ENCODE results near the gene HHLA2.

The HHLA2 gene

GRCh38 chr3:108345492-108346205, 49.3 kb downstream of the HHLA2 start:
- in situ Hi-C loops (cut with HindIII; ENCODE audit: low sequenced_read_pairs): no loop called here
- H3K4me3 ChIP-seq (ENCODE audit: low read depth, low read length): no peak overlapping the region
- no peak for TF ChIP-seq CTCF (IDR thresholded peaks at IDR 0.05; ENCODE audit: low read depth, low read length, missing control alignments)
- DNase-seq (ENCODE audit: low read depth): no peak

GRCh38 chr3:108346301-108347227, 50.2 kb downstream of the HHLA2 start:
- peak; percentile 4 for DNase-seq (ENCODE audit: low read depth)
- no peak overlapping the region for H3K4me3 ChIP-seq (ENCODE audit: low read depth, low read length)
- in situ Hi-C loops (cut with HindIII; ENCODE audit: low sequenced_read_pairs): no loop called here
- no peak for TF ChIP-seq CTCF (IDR thresholded peaks at IDR 0.05; ENCODE audit: low read depth, low read length, missing control alignments)

DNA sequence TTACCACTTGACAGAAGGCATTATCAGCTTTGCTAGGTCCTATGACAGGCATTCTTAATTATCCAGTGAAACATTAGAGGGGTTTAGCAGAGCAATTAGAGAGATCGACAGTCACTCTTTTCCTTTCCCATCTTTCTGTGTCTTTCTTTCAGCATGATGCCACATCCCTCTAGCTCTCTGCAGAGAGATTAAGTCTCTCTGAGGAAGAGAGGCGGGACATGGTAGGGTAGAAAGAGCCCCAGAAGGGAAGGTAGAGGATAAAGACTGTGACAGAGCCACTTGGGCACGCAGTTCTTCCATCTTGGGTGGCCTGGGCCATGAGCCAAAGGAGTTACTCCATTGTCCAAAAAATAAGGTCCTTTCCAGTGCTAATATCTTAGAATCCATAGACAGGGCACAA, 55.8 kb downstream of the HHLA2 start:
- TF ChIP-seq CTCF (IDR thresholded peaks at IDR 0.05; ENCODE audit: low read depth, low read length, missing control alignments): no peak
- no peak overlapping the region for H3K4me3 ChIP-seq (ENCODE audit: low read depth, low read length)
- in situ Hi-C loops (cut with HindIII; ENCODE audit: low sequenced_read_pairs): no loop called here
- no peak for DNase-seq (ENCODE audit: low read depth)

GRCh38 chr3:108354562-108354961, 58.2 kb downstream of the HHLA2 start:
- no peak for TF ChIP-seq CTCF (IDR thresholded peaks at IDR 0.05; ENCODE audit: low read depth, low read length, missing control alignments)
- in situ Hi-C loops (cut with HindIII; ENCODE audit: low sequenced_read_pairs): no loop called here
- no peak for DNase-seq (ENCODE audit: low read depth)
- H3K4me3 ChIP-seq (ENCODE audit: low read depth, low read length): no peak overlapping the region

- DNase-seq (ENCODE audit: low read depth): no peak
- no peak overlapping the region for H3K4me3 ChIP-seq (ENCODE audit: low read depth, low read length)
- TF ChIP-seq CTCF (IDR thresholded peaks at IDR 0.05; ENCODE audit: low read depth, low read length, missing control alignments): no peak
- in situ Hi-C loops (cut with HindIII; ENCODE audit: low sequenced_read_pairs): no loop called here
These were observed 60.7 kb downstream of the HHLA2 start for GRCh38 chr3:108357042-108357441.

DNA sequence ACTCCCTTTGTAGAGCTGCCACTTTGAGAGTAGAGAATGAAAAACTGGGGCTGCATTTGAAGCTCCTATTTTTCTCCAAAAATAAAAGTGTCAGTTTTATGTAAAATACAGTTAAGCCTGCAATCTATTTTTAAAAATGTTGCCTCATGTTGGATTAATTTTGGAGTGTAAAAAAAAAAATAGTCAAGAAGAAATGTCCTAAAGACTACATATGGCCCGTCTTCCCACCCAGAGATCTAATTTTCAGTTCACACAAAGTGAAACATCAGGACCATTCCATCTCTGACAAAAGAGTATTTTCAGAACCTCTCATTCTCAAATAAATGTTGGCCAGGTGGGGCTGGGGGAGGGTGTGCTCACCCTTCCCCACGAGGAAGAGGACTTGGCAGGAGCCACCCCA, 62.7 kb downstream of the HHLA2 start:
- in situ Hi-C loops (cut with HindIII; ENCODE audit: low sequenced_read_pairs): no loop called here
- no peak for TF ChIP-seq CTCF (IDR thresholded peaks at IDR 0.05; ENCODE audit: low read depth, low read length, missing control alignments)
- no peak for DNase-seq (ENCODE audit: low read depth)
- no peak overlapping the region for H3K4me3 ChIP-seq (ENCODE audit: low read depth, low read length)

Data from astrocyte of the cerebellum (primary cell).